Lower leg skin (tissue), 4 donors: ENCODE measurements around the gene CDNF. TPM values are rescaled to one million over a fixed set of nuclear protein-coding genes. Genes with fewer than 3 reads are reported as not detected.

Experiments used
- DNase-seq, 2 donors: peaks; one replicate each; pipeline ENCODE4 v3.0.0-alpha.2; 2019; ENCODE audit warnings: low spot score in 2 of 2
- H3K4me3 ChIP-seq: fragments of 200-600 bp; sonication (generic); 2 replicates; pipeline ENCODE4 v1.5.1; 2017; ENCODE audit warnings: mild to moderate bottlenecking, low read depth; ENCODE audit not compliant: poor library complexity, severe bottlenecking
- POLR2A ChIP-seq, 2 donors: fragments of 450-650 bp; IDR thresholded peaks; one replicate each; pipeline ENCODE4 v1.6.1; 2016 to 2017; ENCODE audit warnings: antibody characterized with exemption in 2 of 2, mild to moderate bottlenecking in 1 of 2, moderate library complexity in 1 of 2
- WGBS, 2 donors: methylation state at CpG; one replicate each; pipeline ENCODE4 v1.1.5; 2018; 5-methylcytosine and 5-hydroxymethylcytosine counted together
- intact Hi-C: fragments of 100-400 bp; cut with DNase I; formaldehyde crosslinking; loops from one replicate; pipeline ENCODE4 v1.15.0; 2023; ENCODE audit warnings: low total_unique reads
- total RNA-seq, 4 donors: library from RNA; depleted of rRNA; stranded (reverse); fragments of >200 nt; gene quantifications; one replicate each; pipeline ENCODE4 v1.1.0, GENCODE V29; 2016
- TF ChIP-seq, protein P1 (sequence below), 3 donors: fragments of 450-650 bp; IDR thresholded peaks; one replicate each; pipeline ENCODE4 v1.5.1; 2016; ENCODE audit warnings: antibody characterized with exemption in 3 of 3, mild to moderate bottlenecking in 3 of 3, moderate library complexity in 2 of 3

CDNF gene
- total RNA-seq, 4 donors from 2014 or later, result 1.9 to 9.8 (median 3.9) TPM

DNA sequence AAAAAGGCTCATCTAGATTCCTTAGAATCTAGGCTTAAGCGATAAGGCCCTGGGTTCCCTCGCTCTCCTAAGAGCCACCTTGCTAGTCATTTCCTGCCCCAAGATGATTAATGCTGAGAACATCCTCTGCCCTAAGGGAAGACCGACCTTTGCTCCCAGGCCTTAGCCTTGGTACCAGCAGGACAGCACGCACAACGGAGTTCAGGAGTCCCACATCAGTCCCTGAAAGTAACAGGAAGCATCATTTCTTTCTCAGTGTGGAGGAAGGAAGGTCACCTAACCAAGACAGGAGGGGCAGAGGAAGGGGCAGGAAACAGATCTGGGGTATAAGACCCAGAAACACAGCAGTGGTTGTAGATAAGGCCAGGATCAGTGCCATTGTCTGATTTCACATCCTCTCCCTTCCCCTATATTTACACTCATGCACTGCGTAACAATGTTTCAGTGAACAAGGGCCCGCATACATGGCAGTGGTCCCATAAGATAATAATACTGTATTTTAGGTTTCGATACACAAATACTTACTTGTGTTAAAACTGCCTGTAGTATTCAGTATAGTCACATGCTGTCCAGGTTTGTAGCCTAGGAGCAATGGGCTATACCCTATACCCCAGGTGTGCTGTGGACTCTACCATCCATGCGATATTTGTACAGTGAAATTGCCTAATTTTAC is 55.0 kb downstream of the CDNF start:
- WGBS, 2 donors, result 77 to 81% methylated on average over 9 of the region's 9 CpGs
- no peak overlapping the region for H3K4me3 ChIP-seq
- DNase-seq, result no peak
- intact Hi-C loops, result no loop called here
- TF ChIP-seq, protein P1, sequence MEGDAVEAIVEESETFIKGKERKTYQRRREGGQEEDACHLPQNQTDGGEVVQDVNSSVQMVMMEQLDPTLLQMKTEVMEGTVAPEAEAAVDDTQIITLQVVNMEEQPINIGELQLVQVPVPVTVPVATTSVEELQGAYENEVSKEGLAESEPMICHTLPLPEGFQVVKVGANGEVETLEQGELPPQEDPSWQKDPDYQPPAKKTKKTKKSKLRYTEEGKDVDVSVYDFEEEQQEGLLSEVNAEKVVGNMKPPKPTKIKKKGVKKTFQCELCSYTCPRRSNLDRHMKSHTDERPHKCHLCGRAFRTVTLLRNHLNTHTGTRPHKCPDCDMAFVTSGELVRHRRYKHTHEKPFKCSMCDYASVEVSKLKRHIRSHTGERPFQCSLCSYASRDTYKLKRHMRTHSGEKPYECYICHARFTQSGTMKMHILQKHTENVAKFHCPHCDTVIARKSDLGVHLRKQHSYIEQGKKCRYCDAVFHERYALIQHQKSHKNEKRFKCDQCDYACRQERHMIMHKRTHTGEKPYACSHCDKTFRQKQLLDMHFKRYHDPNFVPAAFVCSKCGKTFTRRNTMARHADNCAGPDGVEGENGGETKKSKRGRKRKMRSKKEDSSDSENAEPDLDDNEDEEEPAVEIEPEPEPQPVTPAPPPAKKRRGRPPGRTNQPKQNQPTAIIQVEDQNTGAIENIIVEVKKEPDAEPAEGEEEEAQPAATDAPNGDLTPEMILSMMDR (IDR thresholded peaks at IDR 0.05), result no peak
- TF ChIP-seq POLR2A (IDR thresholded peaks at IDR 0.05), result no peak

DNA sequence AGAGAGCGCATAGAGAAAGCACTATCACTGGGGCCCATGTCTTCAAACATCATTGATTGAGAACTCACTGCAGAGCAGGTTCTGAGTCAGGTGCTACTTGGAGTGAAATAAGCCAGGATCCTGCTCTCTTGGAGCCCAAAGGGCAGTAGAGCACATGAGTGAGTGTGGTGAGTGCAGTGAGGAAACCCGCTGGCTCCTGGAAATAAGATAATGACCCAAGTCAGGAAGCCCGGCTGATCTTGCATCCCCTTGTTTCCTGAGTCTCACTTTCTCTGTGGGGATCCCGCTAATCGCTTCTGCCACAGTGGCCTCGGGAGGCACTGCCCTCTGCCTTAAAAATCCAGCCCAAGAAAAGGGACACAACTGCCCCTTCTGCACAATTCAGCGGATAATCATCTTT is 56.1 kb downstream of the CDNF start:
- H3K4me3 ChIP-seq, result no peak overlapping the region
- no peak for DNase-seq
- TF ChIP-seq POLR2A (IDR thresholded peaks at IDR 0.05), result no peak
- TF ChIP-seq, protein P1 (IDR thresholded peaks at IDR 0.05), result no peak
- intact Hi-C loops, result no loop called here
- 72 to 73% methylated on average over 7 of the region's 7 CpGs for WGBS, 2 donors

DNA sequence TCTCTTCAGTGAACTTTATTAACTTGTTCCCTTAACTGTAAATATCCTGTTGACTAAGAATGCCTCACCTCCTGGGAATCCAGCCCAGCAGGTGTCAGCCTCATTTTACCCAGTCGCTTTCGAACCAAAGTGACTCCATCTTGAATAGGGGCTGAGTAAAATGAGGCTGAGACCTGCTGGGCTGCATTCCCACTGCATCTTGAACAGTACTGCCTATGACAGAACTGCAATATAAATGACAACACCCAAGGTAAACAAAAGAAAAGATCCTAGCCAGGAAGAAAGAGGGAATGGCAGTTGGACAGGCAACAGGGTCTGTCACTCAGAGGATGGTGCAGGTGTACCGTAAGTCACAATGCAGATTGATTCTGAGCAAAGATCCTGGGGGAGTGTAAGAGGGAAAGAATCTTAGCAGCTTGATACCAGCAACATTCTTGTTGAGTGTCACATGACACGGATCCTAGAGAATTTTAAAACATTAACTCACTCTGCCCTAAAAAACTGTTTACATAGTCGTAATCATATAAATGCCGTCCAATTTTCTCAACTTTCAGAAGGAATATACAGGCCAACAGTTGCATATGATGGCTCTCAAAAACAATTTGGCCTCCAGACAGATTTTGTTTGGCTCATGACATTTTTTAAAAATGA is 58.7 kb downstream of the CDNF start:
- intact Hi-C loops, result no loop called here
- H3K4me3 ChIP-seq, result no peak overlapping the region
- DNase-seq, result no peak
- 67 to 80% methylated on average over 6 of the region's 6 CpGs for WGBS, 2 donors
- TF ChIP-seq POLR2A (IDR thresholded peaks at IDR 0.05), result no peak
- TF ChIP-seq, protein P1 (IDR thresholded peaks at IDR 0.05), result no peak

DNA sequence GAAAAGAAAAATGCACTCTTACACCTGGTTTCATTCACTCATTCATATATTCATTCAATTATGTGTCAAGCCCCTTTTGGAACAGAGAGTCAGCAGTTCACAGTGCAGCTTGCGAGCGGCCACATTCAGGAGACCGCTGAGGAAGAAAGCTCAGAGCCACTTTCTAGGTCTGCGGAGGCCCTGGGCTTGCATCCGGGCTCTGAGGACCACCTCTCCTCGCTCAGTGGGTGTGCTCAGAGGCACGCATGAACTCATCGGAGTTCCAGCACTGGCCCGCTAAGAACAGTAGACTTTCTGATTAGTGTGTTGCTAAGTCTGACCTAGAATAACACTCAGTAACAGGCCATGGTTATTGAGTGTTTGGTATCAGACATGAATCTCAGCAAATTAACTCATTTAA is 61.3 kb downstream of the CDNF start:
- DNase-seq, result no peak
- TF ChIP-seq, protein P1 (IDR thresholded peaks at IDR 0.05), result no peak
- no peak for TF ChIP-seq POLR2A (IDR thresholded peaks at IDR 0.05)
- intact Hi-C loops, result no loop called here
- WGBS, 2 donors, result 84 to 91% methylated on average over 9 of the region's 9 CpGs
- no peak overlapping the region for H3K4me3 ChIP-seq

DNA sequence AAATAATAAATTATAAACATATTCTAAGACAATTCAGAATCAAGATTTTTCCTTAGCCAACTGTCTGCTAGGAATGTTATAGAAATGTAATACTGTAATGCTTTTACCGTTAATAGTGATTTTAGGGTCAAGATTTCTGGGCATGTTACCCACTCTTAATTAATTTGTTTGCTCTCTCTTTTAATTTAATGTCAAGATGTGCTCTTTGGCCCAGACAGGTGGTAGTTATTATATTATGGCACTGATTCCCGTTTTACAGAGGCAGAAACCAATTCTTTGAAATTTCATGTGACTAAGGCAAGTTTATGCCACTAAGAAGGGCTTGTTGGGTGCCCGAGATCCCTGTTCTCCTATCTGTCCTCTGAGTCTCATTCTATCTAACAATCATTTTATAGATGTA is 62.2 kb downstream of the CDNF start:
- intact Hi-C loops, result no loop called here
- no peak for DNase-seq
- H3K4me3 ChIP-seq, result no peak overlapping the region
- 60 to 67% methylated on average over 3 of the region's 3 CpGs for WGBS, 2 donors
- TF ChIP-seq, protein P1 (IDR thresholded peaks at IDR 0.05), result no peak
